Tibial nerve (tissue), 4 donors: ENCODE measurements around the gene TLCD3A. TPM values are rescaled to one million over a fixed set of nuclear protein-coding genes. Genes with fewer than 3 reads are reported as not detected.

ENCODE experiments used
- DNase-seq, 2 donors: peaks; one replicate each; pipeline ENCODE4 v3.0.0-alpha.2; 2019; ENCODE audit warnings: low spot score in 2 of 2
- H3K27ac ChIP-seq, 4 donors: fragments of 200-600 bp; sonication (generic) in 3 of 4; one replicate each; pipeline ENCODE4 v1.5.1; 2017 to 2019; ENCODE audit warnings: mild to moderate bottlenecking in 1 of 4
- H3K27me3 ChIP-seq, 2 donors: fragments of 200-600 bp; sonication (generic) in 1 of 2; one replicate each; pipeline versions ENCODE4 v1.5.1 to v1.6.0; 2017 to 2019
- H3K36me3 ChIP-seq, 3 donors: fragments of 200-600 bp; sonication (generic); one replicate each; pipeline ENCODE4 v1.5.1; 2018 to 2019
- H3K4me1 ChIP-seq, 4 donors: fragments of 200-600 bp; sonication (generic) in 3 of 4; one replicate each; pipeline ENCODE4 v1.5.1; 2017 to 2019
- H3K4me3 ChIP-seq, 4 donors: fragments of 200-600 bp; sonication (generic) in 3 of 4; one replicate each; pipeline ENCODE4 v1.5.1; 2017 to 2019; ENCODE audit warnings: mild to moderate bottlenecking in 1 of 4, moderate library complexity in 1 of 4
- H3K9me3 ChIP-seq, 4 donors: fragments of 200-600 bp; sonication (generic) in 3 of 4; one replicate each; pipeline ENCODE4 v1.5.1; 2017 to 2019
- EP300 ChIP-seq, 2 donors: sonication (generic); formaldehyde crosslinking; IDR thresholded peaks; one replicate each; pipeline ENCODE4 v1.6.1; 2017; ENCODE audit warnings: antibody characterized with exemption in 2 of 2, mild to moderate bottlenecking in 1 of 2
- POLR2A ChIP-seq, 2 donors: fragments of 450-650 bp; IDR thresholded peaks; one replicate each; pipeline ENCODE4 v1.6.1; 2017; ENCODE audit warnings: antibody characterized with exemption in 2 of 2, mild to moderate bottlenecking in 2 of 2, moderate library complexity in 2 of 2
- WGBS, 2 donors: methylation state at CpG; one replicate each; pipeline ENCODE4 v1.1.5; 2018; 5-methylcytosine and 5-hydroxymethylcytosine counted together
- total RNA-seq, 4 donors: library from RNA; depleted of rRNA; stranded (reverse); fragments of >200 nt; gene quantifications; one replicate each; pipeline ENCODE4 v1.1.0, GENCODE V29; 2016
- TF ChIP-seq, protein P1 (sequence below), 5 experiments: fragments of 200-600 bp in 3 of 5; fragments of 450-650 bp in 2 of 5; sonication (generic) in 3 of 5; IDR thresholded peaks; one replicate each; pipeline ENCODE4 v1.5.1; 2016 to 2019; ENCODE audit warnings: antibody characterized with exemption in 5 of 5, mild to moderate bottlenecking in 3 of 5, moderate library complexity in 2 of 5

The TLCD3A gene
- total RNA-seq: 1 to 10 TPM; 3.9 to 6.3 (median 5.8) TPM

DNA sequence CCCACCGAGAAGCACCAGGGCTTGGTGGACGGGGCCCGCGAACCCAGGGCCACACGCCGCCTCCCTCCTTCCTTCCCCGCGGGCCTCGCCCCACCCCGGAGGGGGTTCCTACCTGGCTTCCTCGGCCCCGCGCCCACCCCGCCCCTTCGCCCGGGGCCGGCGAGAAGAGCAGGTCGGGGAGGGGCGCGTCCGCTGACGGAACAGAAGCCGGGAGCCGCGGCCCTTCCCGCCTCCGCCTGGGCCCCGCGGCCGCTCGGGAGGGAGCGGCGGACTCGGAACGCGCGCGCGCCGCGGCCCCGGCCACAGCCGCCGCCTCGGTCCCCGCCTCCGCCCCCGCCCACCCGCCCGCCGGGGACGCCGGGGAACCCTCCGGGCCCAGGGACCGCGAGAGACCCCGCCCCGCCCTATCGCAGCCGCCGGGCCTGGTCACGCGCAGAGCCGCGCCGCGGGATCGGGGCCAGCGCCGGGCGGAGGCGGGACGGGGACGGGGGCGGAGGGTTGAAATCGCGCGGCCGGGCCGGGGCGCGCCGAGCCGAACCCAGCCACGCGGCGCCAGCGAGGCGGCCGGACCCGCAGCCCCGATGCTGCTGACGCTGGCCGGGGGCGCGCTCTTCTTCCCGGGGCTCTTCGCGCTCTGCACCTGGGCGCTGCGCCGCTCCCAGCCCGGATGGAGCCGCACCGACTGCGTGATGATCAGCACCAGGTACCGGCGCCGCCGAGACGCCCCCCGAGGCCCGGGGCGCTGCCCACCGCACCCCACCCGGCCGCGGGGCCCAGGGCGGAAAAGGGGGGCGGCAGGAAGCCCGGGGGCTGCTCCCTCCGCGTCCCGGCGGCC is at the start of gene TLCD3A:
TLCD3A (plus strand) TSS at position 530 of the 835 bp plus-strand sequence; CDS start at position 582, 52 bp downstream.
- H3K9me3 ChIP-seq: no peaks in the 10 kb centered on the region
- H3K36me3 ChIP-seq: peaks cover 0 to 3% (median 0%) of the 10 kb centered on the region in 3 donors
- H3K4me3 ChIP-seq: peak within 1 kb of the TSS; percentile 52 to 96 (median 78)
- WGBS, 2 donors: 0 to 2% methylated on average over 9 to 12 of the region's 126 CpGs
- DNase-seq: peak; percentile 41 to 56
- TF ChIP-seq EP300 (IDR thresholded peaks at IDR 0.05) (peak in 1 of 2 donors; percentile 20), POLR2A (IDR thresholded peaks at IDR 0.05) (peak in 1 of 2 donors; percentile 8)
- TF ChIP-seq, protein P1, sequence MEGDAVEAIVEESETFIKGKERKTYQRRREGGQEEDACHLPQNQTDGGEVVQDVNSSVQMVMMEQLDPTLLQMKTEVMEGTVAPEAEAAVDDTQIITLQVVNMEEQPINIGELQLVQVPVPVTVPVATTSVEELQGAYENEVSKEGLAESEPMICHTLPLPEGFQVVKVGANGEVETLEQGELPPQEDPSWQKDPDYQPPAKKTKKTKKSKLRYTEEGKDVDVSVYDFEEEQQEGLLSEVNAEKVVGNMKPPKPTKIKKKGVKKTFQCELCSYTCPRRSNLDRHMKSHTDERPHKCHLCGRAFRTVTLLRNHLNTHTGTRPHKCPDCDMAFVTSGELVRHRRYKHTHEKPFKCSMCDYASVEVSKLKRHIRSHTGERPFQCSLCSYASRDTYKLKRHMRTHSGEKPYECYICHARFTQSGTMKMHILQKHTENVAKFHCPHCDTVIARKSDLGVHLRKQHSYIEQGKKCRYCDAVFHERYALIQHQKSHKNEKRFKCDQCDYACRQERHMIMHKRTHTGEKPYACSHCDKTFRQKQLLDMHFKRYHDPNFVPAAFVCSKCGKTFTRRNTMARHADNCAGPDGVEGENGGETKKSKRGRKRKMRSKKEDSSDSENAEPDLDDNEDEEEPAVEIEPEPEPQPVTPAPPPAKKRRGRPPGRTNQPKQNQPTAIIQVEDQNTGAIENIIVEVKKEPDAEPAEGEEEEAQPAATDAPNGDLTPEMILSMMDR (IDR thresholded peaks at IDR 0.05): peak in 1 of 5 experiments; percentile 7
- H3K27ac ChIP-seq: peak within 1 kb of the TSS; percentile 71 to 93 (median 86)
- H3K27me3 ChIP-seq: no peaks in the 10 kb centered on the region
- peaks cover 0 to 19% (median 6%) of the 10 kb centered on the region in 4 donors for H3K4me1 ChIP-seq

DNA sequence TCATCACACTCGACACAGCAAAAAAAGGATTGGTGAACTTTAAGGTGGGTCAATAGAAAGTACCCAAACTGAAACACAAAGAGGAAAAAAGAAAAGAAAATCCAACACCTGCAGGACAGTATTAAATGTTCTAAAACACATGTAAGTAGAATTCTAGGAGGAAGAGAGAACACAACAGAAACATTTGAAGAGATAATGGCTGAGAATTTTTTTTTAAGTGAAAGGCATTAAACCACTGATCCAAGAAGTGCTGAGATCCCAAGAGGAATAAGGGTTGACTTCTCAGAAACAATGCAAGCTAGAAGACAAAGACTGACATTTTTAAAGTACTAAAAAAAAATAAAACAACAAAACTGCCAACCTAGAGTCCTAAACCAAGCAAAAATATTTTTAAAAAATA is 49.4 kb upstream of the TLCD3A start:
- no peak for DNase-seq
- Histone ChIP-seq H3K9me3 (no peaks in the 10 kb centered on the region), H3K36me3 (peaks cover 0 to 31% (median 0%) of the 10 kb centered on the region in 3 donors), H3K4me1 (peaks cover 0 to 10% (median 2%) of the 10 kb centered on the region in 4 donors), H3K27me3 (no peaks in the 10 kb centered on the region), H3K27ac (no peak overlapping the region), H3K4me3 (no peak overlapping the region)
- 88 to 93% methylated on average over 1 of the region's 1 CpG for WGBS, 2 donors
- no peak for TF ChIP-seq EP300 (IDR thresholded peaks at IDR 0.05)
- TF ChIP-seq, protein P1 (IDR thresholded peaks at IDR 0.05): no peak
- TF ChIP-seq POLR2A (IDR thresholded peaks at IDR 0.05): no peak

DNA sequence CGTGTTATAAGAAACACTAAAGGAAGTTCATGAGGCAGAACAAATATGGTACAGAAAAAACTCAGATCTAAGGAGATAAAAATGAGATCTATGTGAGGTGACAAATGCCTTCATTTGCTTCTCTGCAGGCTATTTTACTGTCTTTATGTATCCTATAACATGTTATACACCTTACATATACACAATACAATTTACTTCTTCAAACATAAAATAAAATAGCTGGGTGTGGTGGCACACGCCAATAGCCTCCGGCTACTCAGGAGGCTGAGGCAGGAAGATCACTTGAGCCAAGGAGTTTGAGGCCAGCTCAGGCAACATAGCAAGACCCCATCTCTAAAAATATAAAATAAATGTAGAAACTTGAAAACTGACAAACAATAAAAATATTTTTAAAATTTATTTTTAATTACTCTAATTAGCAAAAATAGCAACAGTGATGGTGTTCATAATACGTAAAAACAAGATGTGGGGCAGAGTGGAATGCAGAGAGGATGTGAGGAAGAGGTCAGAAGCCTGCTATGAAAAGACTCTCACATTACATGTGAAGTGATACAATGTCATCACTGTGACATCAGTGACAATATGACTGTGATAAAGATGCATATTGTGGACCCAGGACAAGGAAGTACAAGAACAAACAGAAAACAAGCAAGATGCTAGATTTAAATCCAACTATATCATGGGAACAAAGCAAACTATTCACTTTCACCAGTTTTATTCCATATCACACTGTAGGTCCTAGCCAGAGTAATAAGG is 48.7 kb upstream of the TLCD3A start:
- H3K27ac ChIP-seq: no peak overlapping the region
- no peak for DNase-seq
- WGBS, 2 donors: 86 to 87% methylated on average over 4 of the region's 4 CpGs

DNA sequence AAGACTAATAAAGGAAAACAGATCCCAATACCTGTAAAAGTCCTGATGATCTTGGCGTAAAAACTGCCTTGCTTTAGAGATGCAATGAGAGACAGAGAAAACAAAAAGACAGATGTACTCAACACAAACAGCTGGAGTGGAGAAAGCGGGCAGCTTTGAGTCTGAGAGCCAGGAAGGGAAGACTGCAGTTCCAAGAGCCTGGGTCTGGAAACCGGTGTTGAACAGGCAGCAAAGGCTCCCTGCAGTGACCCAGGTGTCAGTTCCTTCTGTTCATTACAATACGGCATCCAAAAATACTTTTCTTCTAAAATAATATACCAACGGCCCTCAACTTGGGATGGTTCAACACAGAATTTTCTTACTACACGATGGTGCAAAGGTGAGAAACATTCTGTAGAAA is 47.4 kb upstream of the TLCD3A start:
- Histone ChIP-seq H3K4me1 (peaks cover 0 to 10% (median 2%) of the 10 kb centered on the region in 4 donors), H3K36me3 (peaks cover 0 to 38% (median 0%) of the 10 kb centered on the region in 3 donors), H3K4me3 (no peak overlapping the region), H3K9me3 (no peaks in the 10 kb centered on the region), H3K27me3 (no peaks in the 10 kb centered on the region), H3K27ac (no peak overlapping the region)
- WGBS, 2 donors: 91 to 94% methylated on average over 6 of the region's 6 CpGs
- DNase-seq: no peak
- TF ChIP-seq, protein P1 (IDR thresholded peaks at IDR 0.05): no peak
- TF ChIP-seq EP300 (IDR thresholded peaks at IDR 0.05) (no peak), POLR2A (IDR thresholded peaks at IDR 0.05) (no peak)

More for the DNA sequence above, 48.7 kb upstream of the TLCD3A start:
- no peaks in the 10 kb centered on the region for H3K27me3 ChIP-seq
- no peak overlapping the region for H3K4me3 ChIP-seq
- peaks cover 0 to 32% (median 0%) of the 10 kb centered on the region in 3 donors for H3K36me3 ChIP-seq
- peaks cover 0 to 10% (median 2%) of the 10 kb centered on the region in 4 donors for H3K4me1 ChIP-seq
- no peaks in the 10 kb centered on the region for H3K9me3 ChIP-seq
- no peak for TF ChIP-seq EP300 (IDR thresholded peaks at IDR 0.05)
- TF ChIP-seq, protein P1 (IDR thresholded peaks at IDR 0.05): no peak
